Omental fat pad (tissue), 4 donors: ENCODE results near the gene SREBF1. TPM values are rescaled to one million over a fixed set of nuclear protein-coding genes. Genes with fewer than 3 reads are reported as not detected.

Experiments
- ATAC-seq: fragments of 150-250 bp; one replicate; pipeline ENCODE4 v1.9.1; 2016; ENCODE audit warnings: mild to moderate bottlenecking, moderate library complexity; ENCODE audit not compliant: low FRiP score
- DNase-seq: peaks from one replicate; pipeline ENCODE4 v3.0.0-alpha.2; 2019; ENCODE audit warnings: low spot score
- total RNA-seq, 4 donors: library from RNA; depleted of rRNA; stranded (reverse); fragments of >200 nt; gene quantifications; one replicate each; pipeline ENCODE4 v1.1.0, GENCODE V29; 2016
- TF ChIP-seq, protein P1 (sequence below), 3 donors: fragments of 450-650 bp; IDR thresholded peaks; one replicate each; pipeline ENCODE4 v1.5.1; 2016 to 2017; ENCODE audit warnings: antibody characterized with exemption in 3 of 3, mild to moderate bottlenecking in 3 of 3, moderate library complexity in 2 of 3

The SREBF1 gene
- total RNA-seq, 4 donors from 2014 or later: 18.5 to 118 (median 31.2) TPM

DNA sequence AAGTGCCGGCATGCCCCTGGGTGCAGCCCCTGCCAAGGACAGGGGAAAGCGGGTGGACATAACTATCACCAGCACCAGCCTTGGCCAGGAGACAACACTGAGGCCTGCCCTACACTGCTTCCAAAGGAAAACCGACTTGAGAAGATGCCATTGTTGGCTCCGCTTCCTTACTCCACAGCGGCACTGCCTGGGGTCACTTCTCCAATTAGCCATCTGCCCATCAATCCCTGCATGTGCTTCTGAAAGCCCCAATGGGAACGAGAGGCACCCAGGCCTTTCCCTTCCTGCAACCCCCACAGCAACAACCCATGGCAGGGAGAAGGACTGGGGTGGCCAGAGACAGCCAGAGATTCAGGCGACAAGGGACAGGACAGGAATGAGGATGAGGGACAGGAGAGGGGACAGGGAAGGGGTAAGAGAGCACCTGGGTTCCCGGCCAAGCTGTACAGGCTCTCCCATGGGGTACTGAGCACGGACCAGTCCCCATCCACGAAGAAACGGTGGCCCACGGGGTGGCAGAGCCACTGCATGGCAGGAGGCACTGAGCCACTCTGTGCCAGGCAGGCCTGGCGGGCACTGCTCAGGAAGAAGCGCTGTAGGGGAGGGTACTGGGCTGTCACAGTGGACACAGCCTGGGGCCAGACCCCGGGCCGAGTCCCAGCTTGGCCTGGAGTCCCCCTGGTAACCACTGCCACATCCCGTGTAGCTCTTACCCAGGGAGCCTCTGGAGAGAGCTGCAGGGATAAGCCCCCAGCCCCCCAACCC is 21.2 kb downstream of the SREBF1 start:
- ATAC-seq: no peak
- TF ChIP-seq, protein P1, sequence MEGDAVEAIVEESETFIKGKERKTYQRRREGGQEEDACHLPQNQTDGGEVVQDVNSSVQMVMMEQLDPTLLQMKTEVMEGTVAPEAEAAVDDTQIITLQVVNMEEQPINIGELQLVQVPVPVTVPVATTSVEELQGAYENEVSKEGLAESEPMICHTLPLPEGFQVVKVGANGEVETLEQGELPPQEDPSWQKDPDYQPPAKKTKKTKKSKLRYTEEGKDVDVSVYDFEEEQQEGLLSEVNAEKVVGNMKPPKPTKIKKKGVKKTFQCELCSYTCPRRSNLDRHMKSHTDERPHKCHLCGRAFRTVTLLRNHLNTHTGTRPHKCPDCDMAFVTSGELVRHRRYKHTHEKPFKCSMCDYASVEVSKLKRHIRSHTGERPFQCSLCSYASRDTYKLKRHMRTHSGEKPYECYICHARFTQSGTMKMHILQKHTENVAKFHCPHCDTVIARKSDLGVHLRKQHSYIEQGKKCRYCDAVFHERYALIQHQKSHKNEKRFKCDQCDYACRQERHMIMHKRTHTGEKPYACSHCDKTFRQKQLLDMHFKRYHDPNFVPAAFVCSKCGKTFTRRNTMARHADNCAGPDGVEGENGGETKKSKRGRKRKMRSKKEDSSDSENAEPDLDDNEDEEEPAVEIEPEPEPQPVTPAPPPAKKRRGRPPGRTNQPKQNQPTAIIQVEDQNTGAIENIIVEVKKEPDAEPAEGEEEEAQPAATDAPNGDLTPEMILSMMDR (IDR thresholded peaks at IDR 0.05): no peak
- DNase-seq: no peak

DNA sequence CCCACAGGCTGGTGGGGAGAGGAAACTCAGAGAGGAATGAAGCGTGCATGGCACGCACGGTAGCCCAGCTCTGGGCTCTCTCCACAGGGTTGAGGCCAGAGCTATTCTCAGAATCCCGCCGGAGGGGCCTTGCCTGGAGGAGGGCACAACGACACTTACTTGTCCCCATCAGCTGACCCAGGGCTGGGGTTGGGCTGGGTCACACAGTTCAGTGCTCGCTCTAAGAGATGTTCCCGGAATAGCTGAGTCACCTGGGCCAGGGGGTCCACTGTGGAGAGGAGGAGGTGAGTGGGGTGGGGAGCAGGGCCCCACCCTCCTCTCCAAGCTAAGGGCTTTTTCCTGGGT is 21.8 kb downstream of the SREBF1 start:
- DNase-seq (no peak), ATAC-seq (no peak)
- TF ChIP-seq, protein P1 (IDR thresholded peaks at IDR 0.05): no peak

DNA sequence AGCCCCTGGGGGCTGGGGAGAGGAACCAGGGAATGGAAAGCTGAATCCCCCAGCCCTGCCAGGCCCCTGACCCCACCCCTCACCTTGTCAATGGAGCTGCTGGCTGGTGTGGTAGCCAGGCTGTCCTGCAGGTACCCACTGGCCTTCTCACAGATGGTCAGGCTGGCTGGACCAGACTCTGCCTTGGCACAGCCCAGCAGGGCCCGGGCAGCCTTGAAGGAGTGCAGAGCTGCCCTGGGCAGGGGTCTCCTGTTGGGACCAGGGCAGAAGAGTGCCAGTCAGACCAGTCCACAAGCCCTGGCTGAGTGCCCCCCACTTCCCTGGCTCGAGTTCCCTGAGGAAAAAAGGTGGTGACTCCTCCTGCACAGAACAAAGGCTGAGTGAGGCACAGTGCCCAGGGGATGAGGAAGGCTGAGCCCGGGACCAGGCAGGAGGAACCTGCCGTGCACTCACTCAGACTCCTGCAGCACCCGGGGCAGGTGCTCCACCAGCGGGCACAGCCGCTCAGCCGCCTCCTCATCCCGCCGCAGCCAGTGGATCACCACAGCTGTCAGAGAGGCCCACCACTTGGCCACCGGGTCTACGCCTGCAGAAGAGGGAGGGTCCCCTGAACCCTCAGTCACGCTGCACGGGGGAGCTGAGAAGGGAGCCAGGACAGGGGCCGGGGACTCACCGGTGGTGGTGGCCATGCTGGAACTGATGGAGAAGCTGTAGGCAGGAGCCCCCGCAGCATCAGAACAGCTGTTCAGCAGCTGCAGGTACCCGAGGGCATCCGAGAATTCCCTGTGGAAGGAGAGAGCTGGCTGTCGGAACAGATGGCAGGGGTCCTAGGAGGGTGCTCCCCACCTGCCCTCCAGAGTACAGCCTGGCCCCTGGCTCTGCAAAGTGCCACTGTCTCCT is 22.4 kb downstream of the SREBF1 start:
- ATAC-seq: no peak
- TF ChIP-seq, protein P1 (IDR thresholded peaks at IDR 0.05): no peak
- no peak for DNase-seq

DNA sequence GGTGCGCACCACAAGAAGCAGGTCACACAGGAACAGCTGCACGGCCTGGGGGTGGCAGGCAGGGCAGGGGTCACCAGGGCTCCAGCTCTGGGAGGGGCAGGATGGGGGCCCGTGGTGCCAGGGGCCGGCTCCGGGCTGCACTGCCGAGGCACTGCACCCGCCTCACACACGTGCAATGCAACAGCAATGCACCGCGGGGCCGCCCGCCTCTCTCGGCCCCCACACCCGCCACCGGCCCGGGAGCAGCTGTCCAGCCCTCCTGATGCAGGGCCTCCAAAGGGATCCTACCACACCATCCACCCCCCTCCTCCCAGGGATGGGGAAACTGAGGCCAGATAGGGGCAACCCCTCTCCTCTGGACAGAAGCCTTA is 23.1 kb downstream of the SREBF1 start:
- DNase-seq (no peak), ATAC-seq (no peak)
- TF ChIP-seq, protein P1 (IDR thresholded peaks at IDR 0.05): no peak

DNA sequence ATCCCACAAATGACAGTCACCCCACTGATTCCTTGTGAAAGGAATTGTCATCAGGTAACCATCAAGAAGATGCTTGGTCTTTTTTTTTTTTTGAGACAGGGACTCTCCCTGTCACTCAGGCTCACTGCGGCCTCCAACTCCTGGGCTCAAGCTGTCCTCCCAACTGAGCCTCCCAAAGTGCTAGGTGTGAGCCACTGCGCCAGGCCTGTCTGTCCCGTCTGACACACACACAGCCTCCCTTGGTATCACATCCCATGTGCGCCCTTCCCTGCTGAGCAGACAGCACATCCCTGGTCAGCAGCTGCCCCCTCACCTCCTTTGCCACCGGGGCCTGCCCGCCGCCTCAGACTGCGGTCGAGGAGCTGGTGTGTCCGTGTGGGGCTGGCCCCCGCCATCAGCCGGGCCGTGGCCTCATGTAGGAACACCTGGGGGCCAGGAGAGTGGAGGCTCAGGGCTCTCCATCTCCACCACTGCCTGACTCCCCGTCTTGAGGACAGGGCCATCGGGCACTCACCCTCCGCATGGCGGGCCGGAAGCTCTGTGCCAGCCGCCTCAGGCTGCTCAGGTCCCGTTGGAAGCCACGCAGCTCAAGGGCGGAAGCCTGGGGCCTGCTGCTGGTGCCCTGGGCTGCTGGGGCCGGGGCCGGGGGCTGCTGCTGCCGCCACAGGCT is 23.6 kb downstream of the SREBF1 start:
- ATAC-seq (no peak), DNase-seq (no peak)
- TF ChIP-seq, protein P1 (IDR thresholded peaks at IDR 0.05): no peak

DNA sequence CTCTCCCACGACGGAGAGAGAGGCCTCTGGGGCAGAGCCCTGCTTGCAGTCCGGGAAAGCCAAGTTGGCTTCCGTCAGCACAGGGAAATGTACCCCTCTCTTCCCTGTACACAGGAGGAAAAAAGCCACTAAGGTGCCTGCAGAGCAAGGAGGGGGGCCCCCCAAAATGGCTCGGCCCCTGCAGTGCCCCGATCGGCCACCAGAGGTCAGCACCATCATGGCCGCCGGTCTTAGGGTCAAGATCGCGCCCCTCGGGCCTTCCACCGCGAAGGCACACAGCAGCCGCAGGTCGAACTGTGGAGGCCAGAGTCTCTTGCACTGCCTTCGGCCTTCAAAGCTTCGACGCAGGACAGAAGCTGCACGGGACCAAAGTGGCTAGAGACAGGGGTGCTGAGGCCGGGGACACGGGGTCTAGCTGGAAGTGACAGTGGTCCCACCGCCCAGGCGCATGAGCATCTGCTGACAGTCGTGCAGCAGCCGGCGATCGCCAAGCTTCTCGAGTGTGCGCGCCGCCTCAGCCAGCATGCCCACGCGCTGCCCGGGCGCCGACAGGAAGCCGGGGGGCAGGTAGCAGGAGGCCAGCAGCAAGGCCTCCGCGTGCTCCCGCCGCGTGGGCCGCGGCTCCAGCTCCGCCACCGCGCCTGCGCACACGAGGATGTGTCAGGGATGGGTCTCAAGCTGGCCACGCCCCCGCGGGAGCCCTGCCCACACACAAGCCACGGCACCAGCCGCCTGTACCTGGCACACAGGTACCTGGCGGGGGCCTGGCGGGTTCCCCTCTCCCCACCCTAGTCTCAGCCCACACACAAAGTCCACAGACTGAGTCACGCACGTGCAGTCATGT is 24.4 kb downstream of the SREBF1 start:
- peak; percentile 36 for ATAC-seq
- peak; percentile 86 for DNase-seq
- TF ChIP-seq, protein P1 (IDR thresholded peaks at IDR 0.05): peak in 2 of 3 donors; percentile 86 to 99
